ENCODE measurements around the gene TMEM132D. TPM values are rescaled to one million over a fixed set of nuclear protein-coding genes. Genes with fewer than 3 reads are reported as not detected.

The TMEM132D gene
- total RNA-seq, 1 donor from 2014 or later, result 0.19 TPM

DNA sequence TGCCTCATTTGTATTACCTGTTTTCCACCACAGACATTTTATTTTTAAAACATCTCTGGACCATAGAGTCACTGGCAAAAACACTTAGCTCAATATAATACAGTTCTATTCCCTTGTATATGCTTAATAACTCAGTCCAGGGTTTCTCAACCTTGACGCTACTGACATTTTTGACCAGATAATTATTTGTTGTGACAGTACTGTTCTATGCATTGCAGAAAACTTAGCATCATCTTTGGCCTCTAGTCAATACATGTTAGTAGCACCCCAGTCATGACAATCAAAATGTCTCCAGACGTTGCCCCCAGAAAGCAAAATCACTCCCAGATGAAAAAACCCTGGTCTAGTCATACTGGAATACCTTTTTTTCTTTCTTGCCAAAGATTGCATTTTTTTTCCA, 174.7 kb downstream of the TMEM132D start:
- no peak overlapping the region for H3K4me3 Mint-ChIP-seq
- TF ChIP-seq, protein P1, sequence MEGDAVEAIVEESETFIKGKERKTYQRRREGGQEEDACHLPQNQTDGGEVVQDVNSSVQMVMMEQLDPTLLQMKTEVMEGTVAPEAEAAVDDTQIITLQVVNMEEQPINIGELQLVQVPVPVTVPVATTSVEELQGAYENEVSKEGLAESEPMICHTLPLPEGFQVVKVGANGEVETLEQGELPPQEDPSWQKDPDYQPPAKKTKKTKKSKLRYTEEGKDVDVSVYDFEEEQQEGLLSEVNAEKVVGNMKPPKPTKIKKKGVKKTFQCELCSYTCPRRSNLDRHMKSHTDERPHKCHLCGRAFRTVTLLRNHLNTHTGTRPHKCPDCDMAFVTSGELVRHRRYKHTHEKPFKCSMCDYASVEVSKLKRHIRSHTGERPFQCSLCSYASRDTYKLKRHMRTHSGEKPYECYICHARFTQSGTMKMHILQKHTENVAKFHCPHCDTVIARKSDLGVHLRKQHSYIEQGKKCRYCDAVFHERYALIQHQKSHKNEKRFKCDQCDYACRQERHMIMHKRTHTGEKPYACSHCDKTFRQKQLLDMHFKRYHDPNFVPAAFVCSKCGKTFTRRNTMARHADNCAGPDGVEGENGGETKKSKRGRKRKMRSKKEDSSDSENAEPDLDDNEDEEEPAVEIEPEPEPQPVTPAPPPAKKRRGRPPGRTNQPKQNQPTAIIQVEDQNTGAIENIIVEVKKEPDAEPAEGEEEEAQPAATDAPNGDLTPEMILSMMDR (conservative IDR thresholded peaks at IDR 0.05), result no peak
- no peaks in the 10 kb centered on the region for H3K4me1 Mint-ChIP-seq
- H3K27ac Mint-ChIP-seq (ENCODE audit: unreplicated experiment), result no peak overlapping the region
- no peaks in the 10 kb centered on the region for H3K27me3 Mint-ChIP-seq (ENCODE audit: low read depth)
- DNase-seq (ENCODE audit: low read depth, low spot score), result no peak
- no peaks in the 10 kb centered on the region for H3K36me3 Mint-ChIP-seq (ENCODE audit: low read depth)
- H3K9me3 Mint-ChIP-seq, result peaks cover 11% of the 10 kb centered on the region

DNA sequence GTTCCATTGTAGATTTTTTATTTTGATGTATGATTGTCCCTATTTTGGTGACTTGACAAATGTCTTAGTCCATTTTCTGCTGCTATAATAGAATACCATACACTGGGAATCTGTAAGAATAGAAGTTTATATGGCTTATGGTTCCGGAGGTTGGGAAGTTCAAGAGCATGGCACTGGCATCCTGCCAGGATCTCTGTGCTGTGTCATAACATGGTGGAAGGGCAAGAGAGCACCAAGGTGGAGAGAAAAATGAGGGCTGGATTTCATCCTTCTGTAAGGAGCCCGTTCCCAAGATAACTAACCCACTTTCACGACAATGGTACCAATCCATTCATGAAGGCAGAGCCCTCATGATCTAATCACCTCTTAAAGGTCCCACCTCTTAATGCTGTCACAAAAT, 176.7 kb downstream of the TMEM132D start:
- DNase-seq (ENCODE audit: low read depth, low spot score), result no peak
- no peaks in the 10 kb centered on the region for H3K36me3 Mint-ChIP-seq (ENCODE audit: low read depth)
- H3K4me3 Mint-ChIP-seq, result no peak overlapping the region
- TF ChIP-seq, protein P1 (conservative IDR thresholded peaks at IDR 0.05), result no peak
- peaks cover 7% of the 10 kb centered on the region for H3K9me3 Mint-ChIP-seq
- H3K27me3 Mint-ChIP-seq (ENCODE audit: low read depth), result no peaks in the 10 kb centered on the region
- no peak overlapping the region for H3K27ac Mint-ChIP-seq (ENCODE audit: unreplicated experiment)
- H3K4me1 Mint-ChIP-seq, result no peaks in the 10 kb centered on the region

DNA sequence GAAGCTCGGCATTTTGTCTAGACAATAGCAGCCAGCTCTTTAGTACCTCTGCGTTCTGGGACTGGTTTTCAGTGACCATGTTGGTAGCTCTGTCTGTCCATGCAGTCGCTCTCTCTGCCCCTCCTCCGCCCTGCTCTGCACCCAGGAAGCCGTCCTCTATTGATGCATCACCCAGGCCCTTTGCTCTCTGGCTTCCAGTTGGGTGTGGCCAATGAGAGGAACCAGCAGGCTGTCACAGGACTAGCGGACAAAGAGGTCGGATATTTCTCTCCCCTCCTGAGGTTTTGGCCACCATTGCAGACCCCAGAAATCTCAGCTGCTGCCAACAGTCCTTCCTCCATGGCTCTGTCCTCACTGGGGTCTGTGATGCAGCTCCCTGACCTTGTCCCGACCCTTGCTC, 180.6 kb downstream of the TMEM132D start:
- Mint-ChIP-seq H3K9me3 (peaks cover 3% of the 10 kb centered on the region), H3K27me3 (ENCODE audit: low read depth) (no peaks in the 10 kb centered on the region)
- DNase-seq (ENCODE audit: low read depth, low spot score), result no peak

DNA sequence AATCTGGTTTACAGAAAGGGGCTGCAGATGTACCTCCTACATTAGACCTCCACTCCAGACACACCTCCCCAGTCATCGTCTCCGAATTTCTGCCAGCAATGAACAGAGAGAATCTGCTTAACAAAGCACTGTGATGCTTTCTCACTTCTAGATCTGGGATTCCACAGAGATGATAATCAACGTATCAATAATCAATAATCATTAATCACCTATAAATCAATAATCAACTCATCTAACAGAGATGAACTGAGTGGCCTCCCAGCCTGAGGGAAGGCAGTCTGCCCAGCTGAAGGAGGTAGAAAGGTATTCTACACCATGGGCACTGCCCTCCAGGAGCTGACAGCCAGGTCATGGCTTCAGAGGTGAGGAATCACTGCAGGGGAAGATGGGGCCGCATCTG, 183.2 kb downstream of the TMEM132D start:
- no peak for DNase-seq (ENCODE audit: low read depth, low spot score)
- H3K9me3 Mint-ChIP-seq, result peaks cover 3% of the 10 kb centered on the region
- H3K4me1 Mint-ChIP-seq, result no peaks in the 10 kb centered on the region

More for the DNA sequence above, 180.6 kb downstream of the TMEM132D start:
- Mint-ChIP-seq H3K27ac (ENCODE audit: unreplicated experiment) (no peak overlapping the region), H3K4me3 (no peak overlapping the region), H3K36me3 (ENCODE audit: low read depth) (no peaks in the 10 kb centered on the region), H3K4me1 (no peaks in the 10 kb centered on the region)
- TF ChIP-seq, protein P1 (conservative IDR thresholded peaks at IDR 0.05), result no peak

DNA sequence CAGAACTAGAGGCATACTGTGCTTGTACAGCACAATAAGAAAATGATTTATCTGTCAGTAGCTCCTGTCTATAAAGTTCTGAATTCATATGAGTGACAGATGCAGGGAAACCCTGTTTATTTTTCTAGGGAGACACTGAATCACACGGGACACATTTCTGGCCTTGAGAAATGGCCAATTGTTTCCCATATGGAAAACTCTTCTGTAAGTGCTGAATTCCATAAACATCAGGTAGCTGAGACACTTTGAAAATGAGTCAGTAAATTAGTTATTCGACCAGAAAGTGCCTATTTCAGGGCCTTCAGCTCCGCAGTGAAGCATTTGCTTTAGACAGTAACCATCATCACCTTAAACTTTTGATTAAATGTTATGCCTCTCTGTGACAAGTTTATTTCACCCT, 184.4 kb downstream of the TMEM132D start:
- Mint-ChIP-seq H3K9me3 (no peaks in the 10 kb centered on the region), H3K4me3 (no peak overlapping the region)

More for the DNA sequence above, 183.2 kb downstream of the TMEM132D start:
- Mint-ChIP-seq H3K4me3 (no peak overlapping the region), H3K27ac (ENCODE audit: unreplicated experiment) (no peak overlapping the region), H3K36me3 (ENCODE audit: low read depth) (no peaks in the 10 kb centered on the region), H3K27me3 (ENCODE audit: low read depth) (no peaks in the 10 kb centered on the region)
- TF ChIP-seq, protein P1 (conservative IDR thresholded peaks at IDR 0.05), result no peak

More for the DNA sequence above, 184.4 kb downstream of the TMEM132D start:
- DNase-seq (ENCODE audit: low read depth, low spot score), result no peak
- no peaks in the 10 kb centered on the region for H3K27me3 Mint-ChIP-seq (ENCODE audit: low read depth)
- TF ChIP-seq, protein P1 (conservative IDR thresholded peaks at IDR 0.05), result no peak
- no peaks in the 10 kb centered on the region for H3K4me1 Mint-ChIP-seq
- H3K27ac Mint-ChIP-seq (ENCODE audit: unreplicated experiment), result no peak overlapping the region
- no peaks in the 10 kb centered on the region for H3K36me3 Mint-ChIP-seq (ENCODE audit: low read depth)

All from neural crest cell (in vitro differentiated cells).